Ovary (tissue), 3 donors: ENCODE measurements around the gene BUB3.

Experiments used
- POLR2A ChIP-seq: fragments of 450-650 bp; IDR thresholded peaks from one replicate; pipeline ENCODE4 v1.6.1; 2017; ENCODE audit warnings: antibody characterized with exemption, mild to moderate bottlenecking, moderate library complexity
- TF ChIP-seq, protein P1 (sequence below), 3 donors: fragments of 450-650 bp in 2 of 3; fragments of 200-600 bp in 1 of 3; IDR thresholded peaks; one replicate each; pipeline versions ENCODE4 v1.5.1 to v1.8.0; 2016 to 2022; ENCODE audit warnings: antibody characterized with exemption in 3 of 3, mild to moderate bottlenecking in 1 of 3
- donor health status: DM: no; HTN: no; CAD: no.

DNA sequence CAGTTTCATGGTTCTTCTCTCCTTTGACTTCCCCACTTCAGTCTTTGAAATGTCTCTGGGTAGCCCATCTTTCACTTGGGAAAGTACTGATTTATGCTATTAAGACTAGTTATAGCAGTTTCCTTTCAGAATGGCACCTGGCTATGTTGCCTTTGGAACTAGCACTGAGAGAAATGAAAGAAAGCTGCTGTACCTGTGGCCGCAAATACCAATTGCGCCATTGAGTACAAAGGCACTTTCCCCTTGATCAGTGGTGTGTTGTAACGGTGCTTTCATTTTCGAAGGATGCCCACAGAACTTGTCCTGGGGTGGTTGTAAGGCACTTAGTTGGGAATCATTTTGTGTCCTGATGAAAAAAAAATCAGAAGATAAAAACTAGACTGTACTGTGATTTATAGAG, 16.8 kb downstream of the BUB3 start:
- TF ChIP-seq, protein P1, sequence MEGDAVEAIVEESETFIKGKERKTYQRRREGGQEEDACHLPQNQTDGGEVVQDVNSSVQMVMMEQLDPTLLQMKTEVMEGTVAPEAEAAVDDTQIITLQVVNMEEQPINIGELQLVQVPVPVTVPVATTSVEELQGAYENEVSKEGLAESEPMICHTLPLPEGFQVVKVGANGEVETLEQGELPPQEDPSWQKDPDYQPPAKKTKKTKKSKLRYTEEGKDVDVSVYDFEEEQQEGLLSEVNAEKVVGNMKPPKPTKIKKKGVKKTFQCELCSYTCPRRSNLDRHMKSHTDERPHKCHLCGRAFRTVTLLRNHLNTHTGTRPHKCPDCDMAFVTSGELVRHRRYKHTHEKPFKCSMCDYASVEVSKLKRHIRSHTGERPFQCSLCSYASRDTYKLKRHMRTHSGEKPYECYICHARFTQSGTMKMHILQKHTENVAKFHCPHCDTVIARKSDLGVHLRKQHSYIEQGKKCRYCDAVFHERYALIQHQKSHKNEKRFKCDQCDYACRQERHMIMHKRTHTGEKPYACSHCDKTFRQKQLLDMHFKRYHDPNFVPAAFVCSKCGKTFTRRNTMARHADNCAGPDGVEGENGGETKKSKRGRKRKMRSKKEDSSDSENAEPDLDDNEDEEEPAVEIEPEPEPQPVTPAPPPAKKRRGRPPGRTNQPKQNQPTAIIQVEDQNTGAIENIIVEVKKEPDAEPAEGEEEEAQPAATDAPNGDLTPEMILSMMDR (IDR thresholded peaks at IDR 0.05): no peak
- TF ChIP-seq POLR2A: no peak
